NCI-H748 (cell line): Measurements from ENCODE around the gene NFKB2.

Experiments
- DNase-seq: peaks from one replicate; lab custom pipeline; 2025; ENCODE audit not compliant: unreplicated experiment; lab: John Stamatoyannopoulos, UW

Gene NFKB2

GRCh38 chr10:102444851-102445250, 49.3 kb downstream of the NFKB2 start:
- DNase-seq = no peak

GRCh38 chr10:102449321-102450123, 54.0 kb downstream of the NFKB2 start:
- peak; percentile 85 for DNase-seq

GRCh38 chr10:102450124-102450373, 54.5 kb downstream of the NFKB2 start:
- no peak for DNase-seq

GRCh38 chr10:102450374-102451104, 55.0 kb downstream of the NFKB2 start:
- peak; percentile 93 for DNase-seq

GRCh38 chr10:102451105-102451969, 55.8 kb downstream of the NFKB2 start, which contains the start of gene C10orf95:
TSS of gene C10orf95 (minus strand) at chr10:102451543. CDS start at chr10:102451093, 450 bp downstream.
- peak; percentile 38 for DNase-seq
